GM19468 (cell line): Measurements from ENCODE around the gene NUP133.

ENCODE experiments used
- ATAC-seq: cut with Tn5 transposase; IDR thresholded peaks from one replicate; pipeline ENCODE4 v1.9.1; 2021; ENCODE audit warnings: mild to moderate bottlenecking, moderate library complexity, moderate number of reproducible peaks; ENCODE audit not compliant: unreplicated experiment; ENCODE audit errors: extremely low read depth

The NUP133 gene

GRCh38 chr1:229392936-229393335 is 115.2 kb downstream of the NUP133 start:
- no peak for ATAC-seq
